Measurements from ENCODE around the gene ADSL. TPM values are rescaled to one million over a fixed set of nuclear protein-coding genes. Genes with fewer than 3 reads are reported as not detected.
"Not testable (repeated sequence)": the region's sequence is repeated elsewhere in the genome, so short reads cannot be mapped to it uniquely, and the experiment has no call there.

The ADSL gene
- polyA plus RNA-seq, 2 donors = 22.0 to 33.3 TPM

DNA sequence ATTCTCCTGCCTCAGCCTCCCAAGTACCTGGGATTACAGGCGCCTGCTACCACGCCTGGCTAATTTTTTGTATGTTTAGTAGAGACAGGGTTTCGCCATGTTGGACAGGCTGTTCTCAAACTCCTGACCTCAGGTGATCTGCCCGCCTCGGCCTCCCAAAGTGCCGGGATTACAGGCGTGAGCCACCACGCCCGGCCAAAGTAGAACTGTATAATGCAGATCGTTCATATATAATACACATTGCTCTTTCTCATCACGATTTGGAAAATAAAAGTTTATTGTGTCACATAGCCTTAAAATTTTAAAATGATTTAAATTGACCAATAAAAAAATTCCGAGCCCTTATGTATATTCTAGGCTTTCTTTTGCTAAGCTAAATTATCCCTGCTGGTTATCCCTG, 34.7 kb upstream of the ADSL start:
- WGBS, 2 donors = 89 to 96% methylated on average over 12 of the region's 12 CpGs
- not testable (repeated sequence) for H3K9me3 ChIP-seq (ENCODE audit: control insufficient read depth in 2 of 2, insufficient read depth in 1 of 2, low read depth in 1 of 2, low read length in 1 of 2); H3K4me1 ChIP-seq (ENCODE audit: control insufficient read depth in 2 of 2, insufficient read depth in 2 of 2, low read length in 1 of 2); H3K4me3 ChIP-seq (ENCODE audit: low read depth in 1 of 2, low read length in 2 of 2); H3K27ac ChIP-seq (ENCODE audit: low read depth in 2 of 2, low read length in 1 of 2); H3K27me3 ChIP-seq (ENCODE audit: control insufficient read depth in 1 of 2, insufficient read depth in 2 of 2, low read length in 2 of 2)
- H3K36me3 ChIP-seq (ENCODE audit: control insufficient read depth in 2 of 2, insufficient read depth in 2 of 2, low read length in 1 of 2) = peaks cover 15 to 18% of the 10 kb centered on the region in 2 donors

DNA sequence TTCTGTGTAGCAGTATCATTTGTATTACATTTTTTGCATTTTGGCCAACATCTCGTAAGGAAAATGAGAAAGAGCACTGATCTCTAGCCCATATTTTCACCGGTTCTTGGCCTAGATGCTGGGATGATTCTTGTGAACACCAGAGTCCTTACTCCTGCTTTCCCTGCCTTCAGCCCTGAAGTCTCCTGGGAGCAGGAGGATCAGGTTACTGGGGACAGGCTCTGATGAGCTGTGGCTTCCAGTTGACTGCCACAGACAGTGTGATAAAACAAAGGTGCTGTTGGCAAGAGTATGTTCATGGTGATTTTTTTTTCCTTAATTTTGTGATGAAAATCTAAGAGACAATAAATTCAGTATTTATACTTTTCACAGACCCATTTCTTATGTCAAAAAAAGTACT, 34.2 kb upstream of the ADSL start:
- no peak overlapping the region for H3K4me3 ChIP-seq (ENCODE audit: low read depth in 1 of 2, low read length in 2 of 2)
- H3K36me3 ChIP-seq (ENCODE audit: control insufficient read depth in 2 of 2, insufficient read depth in 2 of 2, low read length in 1 of 2) = peaks cover 15 to 18% of the 10 kb centered on the region in 2 donors
- no peak overlapping the region for H3K27ac ChIP-seq (ENCODE audit: low read depth in 2 of 2, low read length in 1 of 2)
- no peaks in the 10 kb centered on the region for H3K9me3 ChIP-seq (ENCODE audit: control insufficient read depth in 2 of 2, insufficient read depth in 1 of 2, low read depth in 1 of 2, low read length in 1 of 2)
- 89 to 94% methylated on average over 2 of the region's 2 CpGs for WGBS, 2 donors
- no peaks in the 10 kb centered on the region for H3K27me3 ChIP-seq (ENCODE audit: control insufficient read depth in 1 of 2, insufficient read depth in 2 of 2, low read length in 2 of 2)
- no peaks in the 10 kb centered on the region for H3K4me1 ChIP-seq (ENCODE audit: control insufficient read depth in 2 of 2, insufficient read depth in 2 of 2, low read length in 1 of 2)

DNA sequence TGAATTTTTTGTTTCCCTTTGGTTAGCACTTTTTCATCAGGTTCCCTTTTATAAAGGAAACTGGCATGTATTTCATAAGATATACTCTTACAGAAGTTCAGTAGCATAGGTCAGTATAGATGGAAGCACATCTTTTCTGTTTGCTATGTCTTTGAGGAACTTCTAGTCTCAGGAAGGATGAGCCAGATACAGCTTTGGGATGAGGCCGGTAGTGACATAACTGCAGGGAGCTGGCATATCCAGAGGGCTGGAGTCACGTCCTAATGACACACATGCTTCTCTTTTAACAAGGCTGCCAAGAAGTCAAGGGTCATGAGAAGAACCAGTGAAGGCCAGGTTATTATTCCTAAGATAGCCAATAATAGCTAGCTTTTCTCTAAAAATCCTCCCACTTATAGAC, 33.3 kb upstream of the ADSL start:
- 63 to 79% methylated on average over 2 of the region's 2 CpGs for WGBS, 2 donors
- Histone ChIP-seq H3K36me3 (ENCODE audit: control insufficient read depth in 2 of 2, insufficient read depth in 2 of 2, low read length in 1 of 2) (peaks cover 15 to 18% of the 10 kb centered on the region in 2 donors), H3K4me1 (ENCODE audit: control insufficient read depth in 2 of 2, insufficient read depth in 2 of 2, low read length in 1 of 2) (no peaks in the 10 kb centered on the region), H3K9me3 (ENCODE audit: control insufficient read depth in 2 of 2, insufficient read depth in 1 of 2, low read depth in 1 of 2, low read length in 1 of 2) (no peaks in the 10 kb centered on the region), H3K27me3 (ENCODE audit: control insufficient read depth in 1 of 2, insufficient read depth in 2 of 2, low read length in 2 of 2) (no peaks in the 10 kb centered on the region), H3K4me3 (ENCODE audit: low read depth in 1 of 2, low read length in 2 of 2) (no peak overlapping the region), H3K27ac (ENCODE audit: low read depth in 2 of 2, low read length in 1 of 2) (no peak overlapping the region)

DNA sequence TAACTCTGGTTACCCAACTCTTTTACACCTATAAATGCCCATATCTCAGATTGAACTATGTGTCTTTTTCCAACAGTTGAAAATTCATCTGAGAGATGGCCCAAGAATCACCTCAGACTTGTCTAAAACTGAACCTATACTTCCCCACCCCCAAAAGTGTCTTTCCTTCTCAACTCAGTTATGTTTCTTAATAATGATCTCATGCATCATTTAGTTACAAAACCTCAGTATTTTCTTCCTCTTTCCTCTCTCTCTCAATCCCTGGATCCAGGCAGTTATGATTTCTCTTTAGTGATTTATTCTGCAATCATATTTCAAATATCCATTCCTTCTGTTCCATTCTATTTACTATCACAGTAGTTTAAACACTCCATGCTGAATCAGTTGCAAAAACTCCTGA, 32.3 kb upstream of the ADSL start:
- Histone ChIP-seq H3K27me3 (ENCODE audit: control insufficient read depth in 1 of 2, insufficient read depth in 2 of 2, low read length in 2 of 2) (no peaks in the 10 kb centered on the region), H3K4me1 (ENCODE audit: control insufficient read depth in 2 of 2, insufficient read depth in 2 of 2, low read length in 1 of 2) (no peaks in the 10 kb centered on the region), H3K9me3 (ENCODE audit: control insufficient read depth in 2 of 2, insufficient read depth in 1 of 2, low read depth in 1 of 2, low read length in 1 of 2) (no peaks in the 10 kb centered on the region), H3K4me3 (ENCODE audit: low read depth in 1 of 2, low read length in 2 of 2) (no peak overlapping the region), H3K27ac (ENCODE audit: low read depth in 2 of 2, low read length in 1 of 2) (no peak overlapping the region), H3K36me3 (ENCODE audit: control insufficient read depth in 2 of 2, insufficient read depth in 2 of 2, low read length in 1 of 2) (peaks cover 15 to 17% of the 10 kb centered on the region in 2 donors)

DNA sequence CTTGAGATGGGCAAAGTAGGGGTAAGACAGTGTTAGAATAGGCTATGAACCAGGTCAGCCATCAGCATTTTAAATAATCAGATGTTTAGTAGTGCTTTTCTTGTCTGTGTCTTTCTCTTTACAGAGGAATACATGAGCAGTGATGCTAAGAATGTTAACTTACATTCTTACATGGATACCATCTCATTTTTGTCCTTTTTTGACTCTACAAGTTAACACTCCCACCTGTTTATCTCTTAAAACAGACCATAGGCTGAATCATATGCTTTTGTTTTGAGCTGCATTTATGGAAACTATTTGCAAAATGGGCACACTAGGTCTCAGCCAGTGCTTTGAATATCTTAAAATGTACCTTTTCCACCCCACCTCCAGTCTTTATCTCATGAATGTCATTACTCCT, 25.6 kb upstream of the ADSL start:
- H3K4me3 ChIP-seq (ENCODE audit: low read depth in 1 of 2, low read length in 2 of 2) = no peak overlapping the region
- no peak overlapping the region for H3K27ac ChIP-seq (ENCODE audit: low read depth in 2 of 2, low read length in 1 of 2)
- H3K4me1 ChIP-seq (ENCODE audit: control insufficient read depth in 2 of 2, insufficient read depth in 2 of 2, low read length in 1 of 2) = no peaks in the 10 kb centered on the region
- no peaks in the 10 kb centered on the region for H3K27me3 ChIP-seq (ENCODE audit: control insufficient read depth in 1 of 2, insufficient read depth in 2 of 2, low read length in 2 of 2)
- peaks cover 10 to 20% of the 10 kb centered on the region in 2 donors for H3K36me3 ChIP-seq (ENCODE audit: control insufficient read depth in 2 of 2, insufficient read depth in 2 of 2, low read length in 1 of 2)
- H3K9me3 ChIP-seq (ENCODE audit: control insufficient read depth in 2 of 2, insufficient read depth in 1 of 2, low read depth in 1 of 2, low read length in 1 of 2) = no peaks in the 10 kb centered on the region

DNA sequence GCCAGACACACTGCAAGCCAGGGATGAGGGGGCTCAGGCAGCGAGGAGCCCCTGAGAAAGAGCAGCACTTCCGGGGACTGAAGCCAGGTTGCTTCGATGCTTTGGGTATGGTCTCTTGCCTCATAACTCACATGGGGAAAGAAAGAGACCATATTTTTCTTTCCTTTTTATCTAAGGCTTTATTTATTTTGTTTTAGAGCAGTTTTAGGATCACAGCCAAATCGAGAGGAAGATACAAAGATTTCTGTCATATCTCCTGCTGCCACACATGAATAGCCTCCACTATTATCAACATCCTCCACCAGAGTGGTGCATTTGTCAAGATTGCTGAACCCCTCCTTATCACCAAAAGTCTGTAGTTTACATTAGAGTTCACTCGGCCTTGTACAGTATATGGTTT, 24.3 kb upstream of the ADSL start:
- no peak overlapping the region for H3K27ac ChIP-seq (ENCODE audit: low read depth in 2 of 2, low read length in 1 of 2)
- H3K36me3 ChIP-seq (ENCODE audit: control insufficient read depth in 2 of 2, insufficient read depth in 2 of 2, low read length in 1 of 2) = peaks cover 5 to 20% of the 10 kb centered on the region in 2 donors
- H3K9me3 ChIP-seq (ENCODE audit: control insufficient read depth in 2 of 2, insufficient read depth in 1 of 2, low read depth in 1 of 2, low read length in 1 of 2) = no peaks in the 10 kb centered on the region
- WGBS, 2 donors = 67 to 73% methylated on average over 5 of the region's 5 CpGs
- H3K27me3 ChIP-seq (ENCODE audit: control insufficient read depth in 1 of 2, insufficient read depth in 2 of 2, low read length in 2 of 2) = no peaks in the 10 kb centered on the region
- H3K4me1 ChIP-seq (ENCODE audit: control insufficient read depth in 2 of 2, insufficient read depth in 2 of 2, low read length in 1 of 2) = no peaks in the 10 kb centered on the region
- no peak overlapping the region for H3K4me3 ChIP-seq (ENCODE audit: low read depth in 1 of 2, low read length in 2 of 2)

DNA sequence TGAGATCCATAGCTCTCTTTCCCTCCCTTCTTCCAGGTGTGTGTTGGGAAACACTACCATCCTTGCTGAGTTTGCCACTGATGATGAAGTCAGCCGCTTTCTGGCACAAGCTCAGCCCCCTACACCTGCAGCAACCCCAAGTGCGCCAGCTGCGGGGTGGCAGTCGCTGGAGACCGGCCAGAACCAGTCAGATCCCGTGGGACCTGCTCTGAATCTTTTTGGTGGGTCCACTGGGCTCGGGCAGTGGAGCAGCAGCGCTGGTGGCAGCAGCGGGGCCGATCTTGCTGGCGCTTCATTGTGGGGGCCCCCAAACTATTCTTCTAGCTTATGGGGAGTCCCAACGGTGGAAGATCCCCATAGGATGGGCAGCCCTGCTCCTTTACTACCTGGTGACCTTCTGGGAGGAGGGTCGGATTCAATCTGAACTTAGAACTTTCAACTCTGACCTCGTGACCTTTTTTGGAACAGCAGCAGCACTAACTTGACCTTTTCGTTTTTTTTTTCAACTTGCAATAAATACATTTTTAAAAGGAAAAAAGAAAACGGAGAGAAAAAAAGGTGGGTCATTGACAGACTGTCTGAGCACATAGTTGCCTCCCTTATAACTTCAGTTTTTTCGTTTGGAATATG, 23.4 kb upstream of the ADSL start:
- 88 to 89% methylated on average over 17 of the region's 17 CpGs for WGBS, 2 donors
- Histone ChIP-seq H3K36me3 (ENCODE audit: control insufficient read depth in 2 of 2, insufficient read depth in 2 of 2, low read length in 1 of 2) (peaks cover 5 to 18% of the 10 kb centered on the region in 2 donors), H3K27ac (ENCODE audit: low read depth in 2 of 2, low read length in 1 of 2) (no peak overlapping the region)

DNA sequence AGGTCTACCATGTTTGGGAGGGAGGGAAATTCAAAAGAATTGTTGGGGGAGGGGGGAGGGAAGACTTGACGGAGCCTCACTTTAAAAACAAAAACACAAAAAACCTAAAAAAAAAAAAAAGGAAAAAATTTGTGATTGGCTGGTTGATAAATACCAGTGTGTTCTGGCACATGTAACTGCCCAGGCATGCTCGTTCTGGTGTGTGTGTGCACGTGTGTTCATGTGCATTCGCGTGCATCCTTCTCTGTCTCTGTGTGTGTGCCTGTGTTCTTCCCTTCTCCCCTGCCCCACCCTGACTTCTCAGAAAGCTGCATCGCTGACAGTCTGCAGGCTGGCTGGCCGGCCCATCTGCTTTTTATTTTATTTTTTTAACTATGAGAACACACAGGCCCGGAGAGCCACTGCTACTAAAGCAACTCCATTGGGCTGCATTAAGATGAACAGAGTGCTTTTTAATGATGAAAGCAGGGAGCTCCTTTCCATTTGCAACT, 22.6 kb upstream of the ADSL start:
- no peaks in the 10 kb centered on the region for H3K27me3 ChIP-seq (ENCODE audit: control insufficient read depth in 1 of 2, insufficient read depth in 2 of 2, low read length in 2 of 2)
- peak overlapping the region; percentile 11 to 31 for H3K27ac ChIP-seq (ENCODE audit: low read depth in 2 of 2, low read length in 1 of 2)
- no peak overlapping the region for H3K4me3 ChIP-seq (ENCODE audit: low read depth in 1 of 2, low read length in 2 of 2)
- whole genome bisulfite sequencing, 2 donors = 60 to 71% methylated on average over 8 of the region's 8 CpGs
- no peaks in the 10 kb centered on the region for H3K9me3 ChIP-seq (ENCODE audit: control insufficient read depth in 2 of 2, insufficient read depth in 1 of 2, low read depth in 1 of 2, low read length in 1 of 2)
- no peaks in the 10 kb centered on the region for H3K4me1 ChIP-seq (ENCODE audit: control insufficient read depth in 2 of 2, insufficient read depth in 2 of 2, low read length in 1 of 2)
- H3K36me3 ChIP-seq (ENCODE audit: control insufficient read depth in 2 of 2, insufficient read depth in 2 of 2, low read length in 1 of 2) = peaks cover 5 to 18% of the 10 kb centered on the region in 2 donors

More for the DNA sequence above, 23.4 kb upstream of the ADSL start:
- Histone ChIP-seq H3K9me3 (ENCODE audit: control insufficient read depth in 2 of 2, insufficient read depth in 1 of 2, low read depth in 1 of 2, low read length in 1 of 2) (no peaks in the 10 kb centered on the region), H3K4me3 (ENCODE audit: low read depth in 1 of 2, low read length in 2 of 2) (no peak overlapping the region), H3K4me1 (ENCODE audit: control insufficient read depth in 2 of 2, insufficient read depth in 2 of 2, low read length in 1 of 2) (no peaks in the 10 kb centered on the region), H3K27me3 (ENCODE audit: control insufficient read depth in 1 of 2, insufficient read depth in 2 of 2, low read length in 2 of 2) (no peaks in the 10 kb centered on the region)

DNA sequence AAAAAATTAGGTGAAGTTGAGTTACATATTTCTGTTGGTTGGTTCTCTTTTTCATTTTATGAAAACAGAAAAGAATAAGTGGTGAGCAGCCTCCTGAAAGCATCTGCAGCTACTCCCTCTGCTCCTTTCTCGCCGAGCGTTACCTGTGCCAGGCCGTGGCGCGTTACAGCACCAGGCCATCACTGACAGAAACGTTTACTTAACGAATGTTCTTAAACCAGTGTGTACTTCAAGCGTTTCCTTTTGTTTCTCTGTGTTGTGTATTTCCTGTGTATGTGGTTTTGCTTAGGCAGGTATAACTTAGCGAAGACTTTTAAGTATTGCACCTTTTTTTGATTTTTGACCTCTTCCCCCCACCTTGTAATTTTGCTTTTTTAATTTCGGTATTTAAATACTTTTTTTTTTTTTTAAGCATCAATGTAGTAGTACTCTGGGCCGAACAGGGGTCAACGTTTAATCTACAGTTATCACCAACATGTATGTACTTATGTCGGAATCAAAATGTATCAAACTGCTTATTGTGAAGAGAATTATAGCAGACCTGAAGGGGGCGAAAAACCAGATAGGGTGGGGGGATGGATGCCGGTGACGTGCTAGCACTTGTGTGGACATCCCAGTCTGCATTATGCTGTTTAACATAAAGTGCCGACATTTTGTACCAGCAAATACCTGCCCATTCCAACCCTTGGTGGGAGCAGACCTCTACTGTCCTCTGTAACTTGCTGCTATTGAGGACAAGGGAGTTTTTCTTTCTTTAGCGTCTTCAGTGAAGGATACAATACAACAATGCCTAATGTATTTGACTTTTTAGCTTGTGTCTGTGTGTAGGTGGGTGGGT, 21.6 kb upstream of the ADSL start:
- Histone ChIP-seq H3K4me1 (ENCODE audit: control insufficient read depth in 2 of 2, insufficient read depth in 2 of 2, low read length in 1 of 2) (no peaks in the 10 kb centered on the region), H3K9me3 (ENCODE audit: control insufficient read depth in 2 of 2, insufficient read depth in 1 of 2, low read depth in 1 of 2, low read length in 1 of 2) (no peaks in the 10 kb centered on the region), H3K36me3 (ENCODE audit: control insufficient read depth in 2 of 2, insufficient read depth in 2 of 2, low read length in 1 of 2) (peaks cover 5 to 18% of the 10 kb centered on the region in 2 donors), H3K27ac (ENCODE audit: low read depth in 2 of 2, low read length in 1 of 2) (peak overlapping the region; percentile 43 to 75), H3K27me3 (ENCODE audit: control insufficient read depth in 1 of 2, insufficient read depth in 2 of 2, low read length in 2 of 2) (no peaks in the 10 kb centered on the region), H3K4me3 (ENCODE audit: low read depth in 1 of 2, low read length in 2 of 2) (no peak overlapping the region)
- 71 to 72% methylated on average over 19 of the region's 19 CpGs for WGBS, 2 donors
